Measurements from ENCODE around the gene BTBD18. TPM values are rescaled to one million over a fixed set of nuclear protein-coding genes. Genes with fewer than 3 reads are reported as not detected.

BTBD18 gene
- total and polyA plus RNA-seq, 2 of the 13 experiments (the other 11 are each of a cell fraction or from before 2014, with no cell fraction given), result not detected

DNA sequence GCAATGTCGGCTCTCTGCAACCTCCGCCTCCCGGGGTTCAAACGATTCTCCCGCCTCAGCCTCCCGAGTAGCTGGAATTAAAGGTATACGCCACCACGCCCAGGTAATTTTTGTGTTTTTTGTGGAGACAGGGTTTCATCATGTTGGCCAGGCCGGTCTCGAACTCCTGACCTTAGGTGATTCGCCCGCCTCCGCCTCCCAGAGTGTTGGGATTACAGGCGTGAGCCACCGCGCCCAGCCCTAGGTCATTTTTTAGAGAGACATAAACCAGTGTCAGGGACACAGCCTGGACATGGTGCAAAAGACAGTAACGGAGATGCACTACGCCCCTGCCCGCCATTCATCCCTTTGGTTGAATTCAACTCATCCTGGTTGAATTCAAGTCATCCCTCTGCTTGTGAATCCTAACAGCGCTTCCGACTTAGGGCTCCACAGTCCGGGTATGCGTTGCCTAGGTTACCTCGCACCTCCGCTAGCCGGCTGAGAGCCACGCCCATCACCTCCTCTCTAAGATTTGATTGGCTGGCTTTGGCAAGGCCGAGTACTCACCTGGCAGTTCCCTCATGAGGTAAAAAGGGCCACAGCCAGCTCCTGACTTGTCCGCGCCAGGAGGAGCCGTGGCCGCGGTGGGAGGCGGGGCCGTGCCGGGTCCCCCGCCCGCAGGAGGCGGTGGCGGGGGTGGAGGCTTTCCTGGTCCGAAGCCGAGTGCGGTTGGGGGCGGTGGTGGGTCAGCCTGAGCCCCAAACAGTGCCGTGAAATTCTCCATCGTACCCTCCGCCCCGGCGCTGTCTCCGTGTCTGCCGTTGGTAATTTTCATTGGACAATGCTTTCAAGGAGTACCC, 40.0 kb downstream of the BTBD18 start, which contains the start of gene MED19 (continued):
- TF ChIP-seq, protein P1, sequence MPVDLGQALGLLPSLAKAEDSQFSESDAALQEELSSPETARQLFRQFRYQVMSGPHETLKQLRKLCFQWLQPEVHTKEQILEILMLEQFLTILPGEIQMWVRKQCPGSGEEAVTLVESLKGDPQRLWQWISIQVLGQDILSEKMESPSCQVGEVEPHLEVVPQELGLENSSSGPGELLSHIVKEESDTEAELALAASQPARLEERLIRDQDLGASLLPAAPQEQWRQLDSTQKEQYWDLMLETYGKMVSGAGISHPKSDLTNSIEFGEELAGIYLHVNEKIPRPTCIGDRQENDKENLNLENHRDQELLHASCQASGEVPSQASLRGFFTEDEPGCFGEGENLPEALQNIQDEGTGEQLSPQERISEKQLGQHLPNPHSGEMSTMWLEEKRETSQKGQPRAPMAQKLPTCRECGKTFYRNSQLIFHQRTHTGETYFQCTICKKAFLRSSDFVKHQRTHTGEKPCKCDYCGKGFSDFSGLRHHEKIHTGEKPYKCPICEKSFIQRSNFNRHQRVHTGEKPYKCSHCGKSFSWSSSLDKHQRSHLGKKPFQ (CRISPR knock-in tag; IDR thresholded peaks at IDR 0.05; ENCODE audit: insufficient replicate concordance), result no peak
- no peak for TF ChIP-seq SP1 (IDR thresholded peaks at IDR 0.05)
- TF ChIP-seq SP1 (CRISPR knock-in tag; IDR thresholded peaks at IDR 0.05), result peak; percentile 34; the same call in 1 of the 2 replicates
- TF ChIP-seq SAP130 (CRISPR knock-in tag; IDR thresholded peaks at IDR 0.05; ENCODE audit: low read depth), result peak; percentile 82
- TF ChIP-seq, protein P2, sequence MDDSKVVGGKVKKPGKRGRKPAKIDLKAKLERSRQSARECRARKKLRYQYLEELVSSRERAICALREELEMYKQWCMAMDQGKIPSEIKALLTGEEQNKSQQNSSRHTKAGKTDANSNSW (CRISPR knock-in tag; IDR thresholded peaks at IDR 0.05; ENCODE audit: borderline replicate concordance), result no peak; the same call in 1 of the 2 replicates
- no peak for TF ChIP-seq ZNF552 (CRISPR knock-in tag; IDR thresholded peaks at IDR 0.05; ENCODE audit: borderline replicate concordance)
- TF ChIP-seq, protein P3, sequence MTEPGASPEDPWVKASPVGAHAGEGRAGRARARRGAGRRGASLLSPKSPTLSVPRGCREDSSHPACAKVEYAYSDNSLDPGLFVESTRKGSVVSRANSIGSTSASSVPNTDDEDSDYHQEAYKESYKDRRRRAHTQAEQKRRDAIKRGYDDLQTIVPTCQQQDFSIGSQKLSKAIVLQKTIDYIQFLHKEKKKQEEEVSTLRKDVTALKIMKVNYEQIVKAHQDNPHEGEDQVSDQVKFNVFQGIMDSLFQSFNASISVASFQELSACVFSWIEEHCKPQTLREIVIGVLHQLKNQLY (CRISPR knock-in tag; IDR thresholded peaks at IDR 0.05), result no peak
- TF ChIP-seq ATRX (CRISPR knock-in tag; IDR thresholded peaks at IDR 0.05; ENCODE audit: borderline replicate concordance), result no peak
- no peak for TF ChIP-seq MAFF (IDR thresholded peaks at IDR 0.05; ENCODE audit: low read depth, low read length)
- no peak for TF ChIP-seq ZNF230 (CRISPR knock-in tag; IDR thresholded peaks at IDR 0.05)
- TF ChIP-seq ZNF589 (CRISPR knock-in tag; conservative IDR thresholded peaks at IDR 0.05), result no peak
- TF ChIP-seq TOE1 (CRISPR knock-in tag; IDR thresholded peaks at IDR 0.05), result no peak
- peak; percentile 37; the same call in 1 of the 2 replicates for TF ChIP-seq KLF9 (CRISPR knock-in tag; IDR thresholded peaks at IDR 0.05; ENCODE audit: low read depth)
- no peak for TF ChIP-seq KLF15 (CRISPR knock-in tag; IDR thresholded peaks at IDR 0.05; ENCODE audit: borderline replicate concordance)
- TF ChIP-seq, protein P4, sequence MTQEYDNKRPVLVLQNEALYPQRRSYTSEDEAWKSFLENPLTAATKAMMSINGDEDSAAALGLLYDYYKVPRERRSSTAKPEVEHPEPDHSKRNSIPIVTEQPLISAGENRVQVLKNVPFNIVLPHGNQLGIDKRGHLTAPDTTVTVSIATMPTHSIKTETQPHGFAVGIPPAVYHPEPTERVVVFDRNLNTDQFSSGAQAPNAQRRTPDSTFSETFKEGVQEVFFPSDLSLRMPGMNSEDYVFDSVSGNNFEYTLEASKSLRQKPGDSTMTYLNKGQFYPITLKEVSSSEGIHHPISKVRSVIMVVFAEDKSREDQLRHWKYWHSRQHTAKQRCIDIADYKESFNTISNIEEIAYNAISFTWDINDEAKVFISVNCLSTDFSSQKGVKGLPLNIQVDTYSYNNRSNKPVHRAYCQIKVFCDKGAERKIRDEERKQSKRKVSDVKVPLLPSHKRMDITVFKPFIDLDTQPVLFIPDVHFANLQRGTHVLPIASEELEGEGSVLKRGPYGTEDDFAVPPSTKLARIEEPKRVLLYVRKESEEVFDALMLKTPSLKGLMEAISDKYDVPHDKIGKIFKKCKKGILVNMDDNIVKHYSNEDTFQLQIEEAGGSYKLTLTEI (CRISPR knock-in tag; conservative IDR thresholded peaks at IDR 0.05), result no peak
- TF ChIP-seq, protein P5, sequence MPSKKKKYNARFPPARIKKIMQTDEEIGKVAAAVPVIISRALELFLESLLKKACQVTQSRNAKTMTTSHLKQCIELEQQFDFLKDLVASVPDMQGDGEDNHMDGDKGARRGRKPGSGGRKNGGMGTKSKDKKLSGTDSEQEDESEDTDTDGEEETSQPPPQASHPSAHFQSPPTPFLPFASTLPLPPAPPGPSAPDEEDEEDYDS (CRISPR knock-in tag; IDR thresholded peaks at IDR 0.05), result peak; percentile 17; the same call in 1 of the 2 replicates
- TF ChIP-seq DMAP1 (CRISPR knock-in tag; IDR thresholded peaks at IDR 0.05), result no peak; the same call in 1 of the 2 replicates
- no peak for TF ChIP-seq SYNCRIP (IDR thresholded peaks at IDR 0.05; ENCODE audit: insufficient read depth, low read depth, low read length)
- no peak for TF ChIP-seq ZNF460 (CRISPR knock-in tag; IDR thresholded peaks at IDR 0.05; ENCODE audit: borderline replicate concordance)
- no peak for TF ChIP-seq FOXA1 (IDR thresholded peaks at IDR 0.05)
- no peak for TF ChIP-seq FOXA1 (CRISPR knock-in tag; IDR thresholded peaks at IDR 0.05)
- TF ChIP-seq, protein P6, sequence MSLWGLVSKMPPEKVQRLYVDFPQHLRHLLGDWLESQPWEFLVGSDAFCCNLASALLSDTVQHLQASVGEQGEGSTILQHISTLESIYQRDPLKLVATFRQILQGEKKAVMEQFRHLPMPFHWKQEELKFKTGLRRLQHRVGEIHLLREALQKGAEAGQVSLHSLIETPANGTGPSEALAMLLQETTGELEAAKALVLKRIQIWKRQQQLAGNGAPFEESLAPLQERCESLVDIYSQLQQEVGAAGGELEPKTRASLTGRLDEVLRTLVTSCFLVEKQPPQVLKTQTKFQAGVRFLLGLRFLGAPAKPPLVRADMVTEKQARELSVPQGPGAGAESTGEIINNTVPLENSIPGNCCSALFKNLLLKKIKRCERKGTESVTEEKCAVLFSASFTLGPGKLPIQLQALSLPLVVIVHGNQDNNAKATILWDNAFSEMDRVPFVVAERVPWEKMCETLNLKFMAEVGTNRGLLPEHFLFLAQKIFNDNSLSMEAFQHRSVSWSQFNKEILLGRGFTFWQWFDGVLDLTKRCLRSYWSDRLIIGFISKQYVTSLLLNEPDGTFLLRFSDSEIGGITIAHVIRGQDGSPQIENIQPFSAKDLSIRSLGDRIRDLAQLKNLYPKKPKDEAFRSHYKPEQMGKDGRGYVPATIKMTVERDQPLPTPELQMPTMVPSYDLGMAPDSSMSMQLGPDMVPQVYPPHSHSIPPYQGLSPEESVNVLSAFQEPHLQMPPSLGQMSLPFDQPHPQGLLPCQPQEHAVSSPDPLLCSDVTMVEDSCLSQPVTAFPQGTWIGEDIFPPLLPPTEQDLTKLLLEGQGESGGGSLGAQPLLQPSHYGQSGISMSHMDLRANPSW (CRISPR knock-in tag; IDR thresholded peaks at IDR 0.05; ENCODE audit: borderline replicate concordance), result no peak

Measured in HepG2 (cell line).